Measurements from ENCODE around the gene CTRL.

GRCh38 chr16:67935101-67935401, 3.4 kb upstream of the CTRL start:
- TF ChIP-seq, protein P1, sequence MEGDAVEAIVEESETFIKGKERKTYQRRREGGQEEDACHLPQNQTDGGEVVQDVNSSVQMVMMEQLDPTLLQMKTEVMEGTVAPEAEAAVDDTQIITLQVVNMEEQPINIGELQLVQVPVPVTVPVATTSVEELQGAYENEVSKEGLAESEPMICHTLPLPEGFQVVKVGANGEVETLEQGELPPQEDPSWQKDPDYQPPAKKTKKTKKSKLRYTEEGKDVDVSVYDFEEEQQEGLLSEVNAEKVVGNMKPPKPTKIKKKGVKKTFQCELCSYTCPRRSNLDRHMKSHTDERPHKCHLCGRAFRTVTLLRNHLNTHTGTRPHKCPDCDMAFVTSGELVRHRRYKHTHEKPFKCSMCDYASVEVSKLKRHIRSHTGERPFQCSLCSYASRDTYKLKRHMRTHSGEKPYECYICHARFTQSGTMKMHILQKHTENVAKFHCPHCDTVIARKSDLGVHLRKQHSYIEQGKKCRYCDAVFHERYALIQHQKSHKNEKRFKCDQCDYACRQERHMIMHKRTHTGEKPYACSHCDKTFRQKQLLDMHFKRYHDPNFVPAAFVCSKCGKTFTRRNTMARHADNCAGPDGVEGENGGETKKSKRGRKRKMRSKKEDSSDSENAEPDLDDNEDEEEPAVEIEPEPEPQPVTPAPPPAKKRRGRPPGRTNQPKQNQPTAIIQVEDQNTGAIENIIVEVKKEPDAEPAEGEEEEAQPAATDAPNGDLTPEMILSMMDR (IDR thresholded peaks at IDR 0.05): no peak
- no peak for TF ChIP-seq POLR2A (IDR thresholded peaks at IDR 0.05)

Data from adrenal gland (tissue), 5 donors.